HG03378 (cell line): ENCODE measurements around the gene CYTH1.

Experiments used
- ATAC-seq: cut with Tn5 transposase; IDR thresholded peaks from one replicate; pipeline ENCODE4 v1.9.1; 2021; ENCODE audit warnings: mild to moderate bottlenecking, moderate library complexity; ENCODE audit not compliant: unreplicated experiment

The CYTH1 gene

GRCh38 chr17:78805301-78805700, 23.2 kb upstream of the CYTH1 start:
- ATAC-seq: no peak

DNA sequence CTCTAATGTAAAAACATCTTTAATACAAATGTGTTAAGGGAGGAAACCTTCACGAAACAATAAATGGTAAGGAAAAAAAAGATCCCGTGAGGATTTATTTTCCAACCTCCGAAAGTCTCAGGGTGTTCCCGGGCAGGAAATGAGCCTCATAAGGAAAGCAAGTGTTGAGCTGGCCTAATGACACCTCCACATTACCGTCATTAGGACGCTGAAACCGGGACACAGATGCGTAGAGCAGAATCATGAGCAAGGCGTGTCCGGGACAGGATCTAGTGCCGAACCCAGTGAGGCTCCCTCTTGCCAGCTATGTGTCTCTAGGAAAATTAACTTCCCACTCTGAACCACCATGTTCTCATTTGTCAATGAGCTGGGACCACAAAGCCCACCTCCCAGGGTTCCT, 22.7 kb upstream of the CYTH1 start:
- no peak for ATAC-seq

GRCh38 chr17:78803186-78803845, 21.2 kb upstream of the CYTH1 start:
- no peak for ATAC-seq

- ATAC-seq: no peak
Observed at GRCh38 chr17:78802459-78802858, 20.4 kb upstream of the CYTH1 start.

GRCh38 chr17:78802008-78802407, 19.9 kb upstream of the CYTH1 start:
- ATAC-seq: no peak

GRCh38 chr17:78800132-78800931, 18.3 kb upstream of the CYTH1 start:
- ATAC-seq: no peak

GRCh38 chr17:78798695-78799559, 16.9 kb upstream of the CYTH1 start:
- no peak for ATAC-seq

DNA sequence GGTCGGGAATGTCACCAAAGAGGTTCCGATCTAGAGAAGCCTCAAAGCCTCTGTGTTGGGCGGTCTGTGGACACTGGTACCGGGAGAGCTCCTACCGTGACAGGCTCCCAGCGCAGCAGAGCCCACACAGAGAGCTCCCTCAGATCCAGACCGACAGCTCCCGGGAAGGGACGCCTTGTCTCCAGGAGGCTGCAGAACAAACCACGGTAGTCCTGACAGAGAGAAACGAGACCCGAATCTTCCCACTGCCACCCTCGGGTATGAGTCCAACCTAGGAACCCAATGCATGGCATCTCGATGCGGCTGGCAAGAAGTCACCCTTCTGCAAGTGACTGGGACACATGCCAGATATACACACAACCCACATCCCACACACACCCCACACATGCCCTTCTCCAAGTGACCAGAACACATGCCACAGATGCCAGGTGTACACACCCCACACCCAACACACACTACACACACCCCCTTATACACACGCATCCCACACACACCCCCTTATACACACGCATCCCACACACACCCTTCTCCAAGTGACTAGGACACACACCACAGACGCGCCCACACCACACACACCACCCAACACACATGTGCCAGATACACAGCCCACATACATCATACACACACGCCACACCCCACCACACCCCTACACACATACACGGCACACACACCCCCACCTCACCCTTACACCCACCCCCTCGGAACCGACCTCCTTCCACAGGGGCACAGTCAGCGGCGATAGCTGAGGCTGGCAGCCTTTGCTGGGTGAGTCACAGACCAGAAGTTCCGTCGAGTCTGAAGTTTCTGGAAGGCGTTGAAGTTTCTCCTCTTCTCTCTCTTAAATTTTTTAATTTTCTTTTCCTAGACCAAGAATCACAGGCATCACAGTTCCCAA, 15.9 kb upstream of the CYTH1 start:
- no peak for ATAC-seq

DNA sequence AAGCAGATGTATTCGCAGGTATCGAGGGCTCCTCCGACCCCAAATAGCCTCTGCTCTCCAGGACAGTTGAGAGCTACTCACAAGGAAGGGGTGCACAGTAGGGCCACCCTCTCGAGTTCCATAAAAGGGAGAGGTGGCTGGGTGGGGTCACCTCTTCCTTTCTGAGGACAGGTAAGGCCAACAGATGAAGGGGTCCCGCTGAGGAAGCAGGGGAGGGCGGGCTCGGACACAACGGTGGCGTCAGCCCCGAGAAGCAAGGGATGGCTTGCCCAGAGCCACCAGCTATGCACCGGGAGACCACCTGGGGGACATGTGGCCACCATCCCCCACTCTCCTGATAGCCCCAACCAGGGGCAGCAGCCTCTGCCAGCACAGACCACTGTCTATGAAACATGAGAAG, 15.1 kb upstream of the CYTH1 start:
- ATAC-seq: no peak

- ATAC-seq: no peak
Observed at GRCh38 chr17:78796517-78796900, 14.4 kb upstream of the CYTH1 start.

- no peak for ATAC-seq
Observed at GRCh38 chr17:78795861-78796516, 13.9 kb upstream of the CYTH1 start.

DNA sequence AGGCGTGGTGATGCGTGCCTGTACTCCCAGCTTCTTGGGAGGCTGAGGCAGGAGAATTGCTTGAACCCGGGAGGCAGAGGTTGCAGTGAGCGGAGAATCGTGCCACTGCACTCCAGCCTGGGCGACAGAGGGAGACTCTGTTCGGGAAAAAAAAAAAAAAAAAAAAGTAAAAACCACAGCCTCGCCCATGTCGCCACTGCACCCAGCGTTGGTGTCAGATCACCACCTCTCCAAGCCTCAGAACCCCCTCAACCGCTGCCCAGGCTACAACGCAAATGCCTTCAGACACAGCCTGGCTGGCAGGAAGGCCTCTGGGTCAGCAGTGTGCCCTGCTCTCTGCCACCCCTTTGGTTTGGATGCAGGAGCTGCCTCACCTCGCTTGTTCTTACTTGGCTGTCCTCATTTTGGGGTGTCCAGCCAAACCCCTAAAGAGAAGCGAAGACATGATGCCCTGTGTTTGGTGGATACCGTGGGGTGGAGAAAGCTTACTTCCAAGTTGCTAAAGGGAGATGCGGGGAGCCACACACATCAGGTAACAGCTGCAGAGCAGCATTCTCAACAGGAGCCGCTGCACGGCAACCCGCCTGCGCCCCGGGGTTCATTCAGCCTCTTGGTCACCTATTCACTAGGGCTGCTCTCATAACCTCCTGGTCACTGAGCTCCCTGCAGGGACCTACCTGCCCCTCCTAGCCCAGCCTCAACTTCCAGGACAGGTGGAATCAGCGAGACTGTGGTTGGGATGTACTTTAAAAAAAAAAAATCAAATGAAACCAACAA, 13.0 kb upstream of the CYTH1 start:
- no peak for ATAC-seq

GRCh38 chr17:78794399-78794798, 12.3 kb upstream of the CYTH1 start:
- no peak for ATAC-seq

DNA sequence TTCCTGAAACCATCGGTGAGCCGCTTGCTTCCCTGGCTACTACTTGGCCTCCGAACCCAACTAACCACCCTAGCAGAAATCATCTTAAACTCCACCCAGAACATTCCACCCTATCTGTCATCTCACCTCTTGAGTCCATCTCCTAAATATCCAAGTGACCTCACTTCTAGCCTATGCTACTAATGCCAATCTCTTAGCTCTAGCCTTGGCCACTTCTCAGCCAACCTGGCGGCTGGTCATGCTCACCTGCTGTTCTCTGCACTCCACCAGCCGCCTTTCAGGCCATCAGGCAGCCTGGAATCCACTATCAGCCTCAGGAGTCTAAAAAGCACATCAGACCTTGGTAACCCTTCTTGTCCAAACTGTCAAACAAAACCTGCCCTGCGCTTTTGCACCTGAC, 11.9 kb upstream of the CYTH1 start:
- no peak for ATAC-seq

DNA sequence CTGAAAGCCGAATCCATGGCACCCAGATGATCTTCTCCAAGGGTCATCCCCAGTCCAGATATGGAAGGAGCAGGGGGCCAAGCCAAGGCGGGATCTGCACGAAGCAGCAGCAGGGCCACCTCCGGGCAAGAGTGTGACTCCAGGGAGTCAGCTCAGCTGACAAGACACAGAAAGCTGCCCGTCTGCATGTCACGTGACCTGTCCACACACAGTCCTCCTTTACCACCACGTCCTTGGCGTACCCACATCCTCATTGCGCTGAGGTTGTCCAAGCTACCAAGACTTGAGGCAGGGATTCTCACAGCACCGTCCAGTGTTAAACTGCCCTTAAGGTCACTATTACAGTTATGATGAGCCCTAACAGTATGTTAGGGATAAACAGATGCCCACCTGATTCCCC, 11.3 kb upstream of the CYTH1 start:
- ATAC-seq: no peak

- no peak for ATAC-seq
Observed at GRCh38 chr17:78791840-78792709, 10.0 kb upstream of the CYTH1 start.

DNA sequence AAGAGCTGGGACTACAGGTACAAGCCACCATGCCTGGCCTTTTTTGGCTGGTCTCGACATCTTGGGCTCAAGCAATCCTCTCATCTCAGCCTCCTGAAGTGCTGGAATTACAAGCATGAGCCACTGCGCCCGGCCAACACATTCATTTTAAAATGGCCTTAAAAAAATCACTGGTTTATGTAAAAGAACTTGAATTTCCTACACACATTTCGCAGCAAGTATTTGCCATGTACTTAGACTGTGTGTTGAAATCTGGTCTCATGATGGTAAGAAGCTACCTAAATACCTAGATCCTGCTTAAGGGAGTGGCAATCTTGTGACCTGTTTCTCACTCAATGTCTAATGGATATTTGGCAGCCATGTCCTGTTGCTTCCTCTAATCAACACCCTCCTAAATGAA, 8.5 kb upstream of the CYTH1 start:
- no peak for ATAC-seq

- no peak for ATAC-seq
Observed at GRCh38 chr17:78789663-78790181, 7.6 kb upstream of the CYTH1 start.
